ENCODE measurements around the gene APEH.
"Not testable (repeated sequence)": the region's sequence is repeated elsewhere in the genome, so short reads cannot be mapped to it uniquely, and the experiment has no call there.

Gene APEH

GRCh38 chr3:49667701-49668413, 6.3 kb upstream of the APEH start:
- in situ Hi-C loops (cut with MboI; ENCODE audit: low sequenced_read_pairs): no loop called here

- in situ Hi-C loops (cut with MboI; ENCODE audit: low sequenced_read_pairs): no loop called here
Observed at GRCh38 chr3:49668414-49668797, 5.7 kb upstream of the APEH start.

- in situ Hi-C loops (cut with MboI; ENCODE audit: low sequenced_read_pairs): no loop called here
Observed at GRCh38 chr3:49668861-49669260, 5.3 kb upstream of the APEH start.

GRCh38 chr3:49669352-49669751, 4.8 kb upstream of the APEH start:
- in situ Hi-C loops (cut with MboI; ENCODE audit: low sequenced_read_pairs): no loop called here

- in situ Hi-C loops (cut with MboI; ENCODE audit: low sequenced_read_pairs): no loop called here
Observed at GRCh38 chr3:49670940-49671290, 3.2 kb upstream of the APEH start.

- in situ Hi-C loops (cut with MboI; ENCODE audit: low sequenced_read_pairs): no loop called here
Observed at GRCh38 chr3:49671291-49672288, 2.6 kb upstream of the APEH start.

GRCh38 chr3:49673121-49673714, 933 bp upstream of the APEH start:
- in situ Hi-C loops (cut with MboI; ENCODE audit: low sequenced_read_pairs): no loop called here

GRCh38 chr3:49674497-49674983, 389 bp downstream of the APEH start:
- in situ Hi-C loops (cut with MboI; ENCODE audit: low sequenced_read_pairs): no loop called here

GRCh38 chr3:49675912-49676311, 1.8 kb downstream of the APEH start:
- in situ Hi-C loops (cut with MboI; ENCODE audit: low sequenced_read_pairs): no loop called here

- in situ Hi-C loops (cut with MboI; ENCODE audit: low sequenced_read_pairs): no loop called here
Observed at GRCh38 chr3:49680493-49681231, 6.5 kb downstream of the APEH start.

- in situ Hi-C loops (cut with MboI; ENCODE audit: low sequenced_read_pairs): no loop called here
Observed at GRCh38 chr3:49681232-49681522, 7.0 kb downstream of the APEH start.

- in situ Hi-C loops (cut with MboI; ENCODE audit: low sequenced_read_pairs): no loop called here
Observed at GRCh38 chr3:49681543-49681942, 7.4 kb downstream of the APEH start.

GRCh38 chr3:49683162-49683561, 9.0 kb downstream of the APEH start:
- in situ Hi-C loops (cut with MboI; ENCODE audit: low sequenced_read_pairs): no loop called here

GRCh38 chr3:49684453-49684852, 10.3 kb downstream of the APEH start:
- in situ Hi-C loops (cut with MboI; ENCODE audit: low sequenced_read_pairs): not testable (repeated sequence)

GRCh38 chr3:49685103-49685502, 11.0 kb downstream of the APEH start:
- in situ Hi-C loops (cut with MboI; ENCODE audit: low sequenced_read_pairs): not testable (repeated sequence)

GRCh38 chr3:49685846-49686245, 11.7 kb downstream of the APEH start:
- in situ Hi-C loops (cut with MboI; ENCODE audit: low sequenced_read_pairs): not testable (repeated sequence)

GRCh38 chr3:49686346-49686745, 12.2 kb downstream of the APEH start:
- in situ Hi-C loops (cut with MboI; ENCODE audit: low sequenced_read_pairs): not testable (repeated sequence)

- in situ Hi-C loops (cut with MboI; ENCODE audit: low sequenced_read_pairs): not testable (repeated sequence)
Observed at GRCh38 chr3:49686769-49687423, 12.7 kb downstream of the APEH start.

GRCh38 chr3:49687424-49687795, 13.3 kb downstream of the APEH start:
- in situ Hi-C loops (cut with MboI; ENCODE audit: low sequenced_read_pairs): not testable (repeated sequence)

GRCh38 chr3:49688338-49689045, 14.3 kb downstream of the APEH start:
- in situ Hi-C loops (cut with MboI; ENCODE audit: low sequenced_read_pairs): not testable (repeated sequence)

Measured in hTERT RPE-1 (cell line).